Measurements from ENCODE around the gene TENM4. TPM values are rescaled to one million over a fixed set of nuclear protein-coding genes. Genes with fewer than 3 reads are reported as not detected.

TENM4 gene
- polyA plus RNA-seq, 3 donors: 0.31 to 1.7 TPM; not detected in 1

DNA sequence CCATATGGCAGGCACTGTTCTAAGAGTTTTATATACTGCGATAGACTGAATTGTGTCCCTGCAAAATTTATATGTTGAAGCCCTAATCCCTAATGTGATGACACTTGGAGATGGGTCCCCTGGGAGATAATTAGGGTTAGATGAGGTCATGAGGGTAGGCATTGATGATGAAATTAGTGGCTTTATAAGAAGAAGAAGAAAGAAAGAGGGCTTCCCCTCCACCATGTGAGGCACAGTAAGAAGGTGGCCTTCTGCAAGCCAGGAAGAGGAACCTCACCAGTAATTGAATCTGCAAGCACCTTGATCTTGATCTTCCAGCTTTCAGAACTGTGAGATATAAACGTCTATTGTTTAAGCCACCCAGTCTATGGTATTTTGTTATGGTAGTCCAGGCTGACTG lies 46.6 kb upstream of the TENM4 start:
- Mint-ChIP-seq H3K9me3 (peaks cover 0 to 3% (median 0%) of the 10 kb centered on the region in 7 donors), H3K4me3 (no peak overlapping the region), H3K27me3 (ENCODE audit: low read depth in 3 of 3) (peaks cover 0 to 15% (median 4%) of the 10 kb centered on the region in 3 donors), H3K4me1 (peaks cover 11% of the 10 kb centered on the region), H3K27ac (no peak overlapping the region), H3K36me3 (no peaks in the 10 kb centered on the region)
- Histone ChIP-seq H4K20me1 (ENCODE audit: insufficient read depth, low read length) (no peaks in the 10 kb centered on the region), H3K4me1 (ENCODE audit: control insufficient read depth in 1 of 2, insufficient read depth in 2 of 2, low read length in 2 of 2) (peaks cover 3 to 11% of the 10 kb centered on the region in 2 donors), H3K79me2 (ENCODE audit: insufficient read depth, low read length) (no peaks in the 10 kb centered on the region), H2AFZ (ENCODE audit: insufficient read depth, low read depth, low read length, poor library complexity, severe bottlenecking) (no peak overlapping the region), H3K36me3 (replicated peaks in 1 of 2; ENCODE audit: control insufficient read depth in 1 of 2, insufficient read depth in 2 of 2, low read length in 2 of 2) (no peaks in the 10 kb centered on the region), H3K27ac (ENCODE audit: low read depth in 1 of 2, low read length in 2 of 2) (no peak overlapping the region), H3K4me2 (replicated peaks; ENCODE audit: extremely low read depth, low read length, poor library complexity, severe bottlenecking) (no peak overlapping the region), H3K4me3 (replicated peaks in 1 of 3; ENCODE audit: low read depth in 2 of 3, low read length in 3 of 3) (no peak overlapping the region), H3K9me3 (replicated peaks in 1 of 2; ENCODE audit: control insufficient read depth in 1 of 2, insufficient read depth in 1 of 2, low read length in 2 of 2) (no peaks in the 10 kb centered on the region), H3K27me3 (ENCODE audit: control insufficient read depth in 2 of 2, insufficient read depth in 2 of 2, low read length in 2 of 2) (peaks cover 2 to 6% of the 10 kb centered on the region in 2 donors), H3K9ac (ENCODE audit: insufficient read depth, low read length, poor library complexity, severe bottlenecking) (no peak overlapping the region)
- no peak for DNase-seq
- intact Hi-C loops (cut with micrococcal nuclease): no loop called here
- no peak for TF ChIP-seq CTCF (IDR thresholded peaks at IDR 0.05)
- WGBS (ENCODE audit: insufficient coverage): no CpG with 5 or more reads among the region's 2 CpGs

GRCh38 chr11:79486242-79486984 lies 45.6 kb upstream of the TENM4 start:
- WGBS (ENCODE audit: insufficient coverage): 80% methylated on average over 3 of the region's 6 CpGs
- DNase-seq: no peak
- peaks cover 0 to 15% (median 2%) of the 10 kb centered on the region in 3 donors for H3K27me3 Mint-ChIP-seq (ENCODE audit: low read depth in 3 of 3)
- no peak overlapping the region for H3K27ac Mint-ChIP-seq
- TF ChIP-seq CTCF (IDR thresholded peaks at IDR 0.05): no peak
- Histone ChIP-seq H3K4me3 (replicated peaks in 1 of 3; ENCODE audit: low read depth in 2 of 3, low read length in 3 of 3) (no peak overlapping the region), H3K4me2 (replicated peaks; ENCODE audit: extremely low read depth, low read length, poor library complexity, severe bottlenecking) (no peak overlapping the region), H3K9ac (ENCODE audit: insufficient read depth, low read length, poor library complexity, severe bottlenecking) (no peak overlapping the region), H3K36me3 (replicated peaks in 1 of 2; ENCODE audit: control insufficient read depth in 1 of 2, insufficient read depth in 2 of 2, low read length in 2 of 2) (no peaks in the 10 kb centered on the region), H3K27ac (ENCODE audit: low read depth in 1 of 2, low read length in 2 of 2) (no peak overlapping the region), H4K20me1 (ENCODE audit: insufficient read depth, low read length) (no peaks in the 10 kb centered on the region), H3K79me2 (ENCODE audit: insufficient read depth, low read length) (no peaks in the 10 kb centered on the region), H3K9me3 (replicated peaks in 1 of 2; ENCODE audit: control insufficient read depth in 1 of 2, insufficient read depth in 1 of 2, low read length in 2 of 2) (no peaks in the 10 kb centered on the region), H2AFZ (ENCODE audit: insufficient read depth, low read depth, low read length, poor library complexity, severe bottlenecking) (no peak overlapping the region), H3K27me3 (ENCODE audit: control insufficient read depth in 2 of 2, insufficient read depth in 2 of 2, low read length in 2 of 2) (peaks cover 2 to 6% of the 10 kb centered on the region in 2 donors), H3K4me1 (ENCODE audit: control insufficient read depth in 1 of 2, insufficient read depth in 2 of 2, low read length in 2 of 2) (peaks cover 8 to 16% of the 10 kb centered on the region in 2 donors)
- no peak overlapping the region for H3K4me3 Mint-ChIP-seq
- intact Hi-C loops (cut with micrococcal nuclease): no loop called here
- no peaks in the 10 kb centered on the region for H3K36me3 Mint-ChIP-seq
- H3K4me1 Mint-ChIP-seq: peaks cover 19% of the 10 kb centered on the region
- peaks cover 0 to 3% (median 0%) of the 10 kb centered on the region in 7 donors for H3K9me3 Mint-ChIP-seq

Measured in CD14-positive monocyte (primary cell).